ENCODE results near the gene SYNGAP1. TPM values are rescaled to one million over a fixed set of nuclear protein-coding genes. Genes with fewer than 3 reads are reported as not detected.

SYNGAP1 gene
- total and polyA plus RNA-seq, 9 of the 15 experiments (the other 6 are each of a cell fraction or from before 2014, with no cell fraction given): 0.01 to 22.8 (median 3.2) TPM

DNA sequence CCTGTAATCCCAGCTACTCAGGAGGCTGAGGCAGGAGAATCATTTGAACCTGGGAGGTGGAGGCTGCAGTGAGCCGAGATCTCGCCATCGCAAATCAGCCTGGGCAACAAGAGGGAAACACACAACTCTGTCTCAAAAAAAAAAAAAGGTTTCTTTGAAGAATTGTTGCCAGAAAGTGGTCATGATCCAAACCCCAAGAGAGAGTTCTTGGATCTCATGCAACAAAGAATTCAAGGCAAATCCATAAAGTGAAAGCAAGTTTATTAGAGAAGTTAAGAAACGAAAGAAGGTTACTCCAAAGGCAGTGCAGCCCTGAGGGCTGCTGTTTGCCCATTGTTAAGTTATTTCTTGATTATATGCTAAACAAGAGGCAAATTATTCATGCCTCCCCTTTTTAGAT is 42.7 kb upstream of the SYNGAP1 start:
- ATAC-seq (no peak), DNase-seq (ENCODE audit: extremely low read depth in 1 of 4, low spot score in 3 of 4) (no peak), FAIRE-seq (no peak)
- Histone ChIP-seq H4K20me1 (replicated peaks; ENCODE audit: control insufficient read depth, insufficient read depth, low read length) (no peaks in the 10 kb centered on the region), H3K79me2 (ENCODE audit: control insufficient read depth, insufficient read depth, low read length) (no peaks in the 10 kb centered on the region), H3K4me3 (no peak overlapping the region), H3K4me1 (replicated peaks in 1 of 2; ENCODE audit: control insufficient read depth in 2 of 2, insufficient read depth in 2 of 2, low read length in 2 of 2) (peaks cover 57 to 63% of the 10 kb centered on the region in 2 experiments), H3K9ac (ENCODE audit: insufficient read depth in 1 of 2, low read depth in 2 of 2, low read length in 2 of 2) (no peak overlapping the region), H3K9me3 (replicated peaks; ENCODE audit: control insufficient read depth, insufficient read depth, low read depth, low read length) (no peaks in the 10 kb centered on the region), H3K36me3 (ENCODE audit: control insufficient read depth, insufficient read depth, low read length) (no peaks in the 10 kb centered on the region), H3K27ac (ENCODE audit: extremely low read depth, low read depth, low read length) (peak overlapping the region; percentile 26), H2AFZ (ENCODE audit: low read depth, low read length) (peak overlapping the region; percentile 75), H3K4me2 (ENCODE audit: insufficient read depth, low read length) (no peak overlapping the region), H3K27me3 (ENCODE audit: control insufficient read depth in 2 of 2, insufficient read depth in 2 of 2, low read length in 2 of 2) (no peaks in the 10 kb centered on the region), H3K9me1 (ENCODE audit: control insufficient read depth, insufficient read depth, low read length) (no peaks in the 10 kb centered on the region)
- CTCF ChIA-PET (ENCODE audit: low intra/inter-chr PET ratio): no interaction called here
- intact Hi-C loops (cut with micrococcal nuclease): loop anchor here (10.0 kb wide), 1 partner anchor 48 kb away; the partner anchor contains the start of gene SYNGAP1
- TF ChIP-seq, protein P1, sequence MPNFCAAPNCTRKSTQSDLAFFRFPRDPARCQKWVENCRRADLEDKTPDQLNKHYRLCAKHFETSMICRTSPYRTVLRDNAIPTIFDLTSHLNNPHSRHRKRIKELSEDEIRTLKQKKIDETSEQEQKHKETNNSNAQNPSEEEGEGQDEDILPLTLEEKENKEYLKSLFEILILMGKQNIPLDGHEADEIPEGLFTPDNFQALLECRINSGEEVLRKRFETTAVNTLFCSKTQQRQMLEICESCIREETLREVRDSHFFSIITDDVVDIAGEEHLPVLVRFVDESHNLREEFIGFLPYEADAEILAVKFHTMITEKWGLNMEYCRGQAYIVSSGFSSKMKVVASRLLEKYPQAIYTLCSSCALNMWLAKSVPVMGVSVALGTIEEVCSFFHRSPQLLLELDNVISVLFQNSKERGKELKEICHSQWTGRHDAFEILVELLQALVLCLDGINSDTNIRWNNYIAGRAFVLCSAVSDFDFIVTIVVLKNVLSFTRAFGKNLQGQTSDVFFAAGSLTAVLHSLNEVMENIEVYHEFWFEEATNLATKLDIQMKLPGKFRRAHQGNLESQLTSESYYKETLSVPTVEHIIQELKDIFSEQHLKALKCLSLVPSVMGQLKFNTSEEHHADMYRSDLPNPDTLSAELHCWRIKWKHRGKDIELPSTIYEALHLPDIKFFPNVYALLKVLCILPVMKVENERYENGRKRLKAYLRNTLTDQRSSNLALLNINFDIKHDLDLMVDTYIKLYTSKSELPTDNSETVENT (CRISPR knock-in tag; IDR thresholded peaks at IDR 0.05): no peak
- TF ChIP-seq, protein P2, sequence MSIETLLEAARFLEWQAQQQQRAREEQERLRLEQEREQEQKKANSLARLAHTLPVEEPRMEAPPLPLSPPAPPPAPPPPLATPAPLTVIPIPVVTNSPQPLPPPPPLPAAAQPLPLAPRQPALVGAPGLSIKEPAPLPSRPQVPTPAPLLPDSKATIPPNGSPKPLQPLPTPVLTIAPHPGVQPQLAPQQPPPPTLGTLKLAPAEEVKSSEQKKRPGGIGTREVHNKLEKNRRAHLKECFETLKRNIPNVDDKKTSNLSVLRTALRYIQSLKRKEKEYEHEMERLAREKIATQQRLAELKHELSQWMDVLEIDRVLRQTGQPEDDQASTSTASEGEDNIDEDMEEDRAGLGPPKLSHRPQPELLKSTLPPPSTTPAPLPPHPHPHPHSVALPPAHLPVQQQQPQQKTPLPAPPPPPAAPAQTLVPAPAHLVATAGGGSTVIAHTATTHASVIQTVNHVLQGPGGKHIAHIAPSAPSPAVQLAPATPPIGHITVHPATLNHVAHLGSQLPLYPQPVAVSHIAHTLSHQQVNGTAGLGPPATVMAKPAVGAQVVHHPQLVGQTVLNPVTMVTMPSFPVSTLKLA (conservative IDR thresholded peaks at IDR 0.05): peak in 1 of 2 experiments; percentile 20; a peak in 1 of 4 replicates
- 0 out of 2 replicates have a peak, but pooled peaks have one; percentile 9 for TF ChIP-seq NCOA1 (IDR thresholded peaks at IDR 0.05; ENCODE audit: low read depth)
- TF ChIP-seq, protein P3, sequence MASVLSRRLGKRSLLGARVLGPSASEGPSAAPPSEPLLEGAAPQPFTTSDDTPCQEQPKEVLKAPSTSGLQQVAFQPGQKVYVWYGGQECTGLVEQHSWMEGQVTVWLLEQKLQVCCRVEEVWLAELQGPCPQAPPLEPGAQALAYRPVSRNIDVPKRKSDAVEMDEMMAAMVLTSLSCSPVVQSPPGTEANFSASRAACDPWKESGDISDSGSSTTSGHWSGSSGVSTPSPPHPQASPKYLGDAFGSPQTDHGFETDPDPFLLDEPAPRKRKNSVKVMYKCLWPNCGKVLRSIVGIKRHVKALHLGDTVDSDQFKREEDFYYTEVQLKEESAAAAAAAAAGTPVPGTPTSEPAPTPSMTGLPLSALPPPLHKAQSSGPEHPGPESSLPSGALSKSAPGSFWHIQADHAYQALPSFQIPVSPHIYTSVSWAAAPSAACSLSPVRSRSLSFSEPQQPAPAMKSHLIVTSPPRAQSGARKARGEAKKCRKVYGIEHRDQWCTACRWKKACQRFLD (CRISPR knock-in tag; IDR thresholded peaks at IDR 0.05): 0 out of 2 replicates have a peak, but pooled peaks have one; percentile 2
- POLR2A ChIA-PET: interaction anchor here (0.9 to 1.7 kb wide), 2 partner anchors 12 to 14 kb away, joined by 3 to 9 read pairs; no protein-coding TSS in a partner anchor
- WGBS (ENCODE audit: insufficient coverage, low coverage, missing lambda C conversion rate): 80% methylated on average over 4 of the region's 4 CpGs
- in situ Hi-C loops (cut with MboI): no loop called here
- no TSS peak for BruUV-seq (replicated peaks)
